GM12878 (cell line): Measurements from ENCODE around the gene OLIG2.

Experiments
- FOXM1 ChIP-seq: IDR thresholded peaks from 2 replicates; pipeline ENCODE4 v1.6.1; 2012; ENCODE audit warnings: low read depth, mild to moderate bottlenecking, inconsistent platforms, low read length, moderate library complexity
- NBN ChIP-seq: fragments of 450-650 bp; IDR thresholded peaks from 2 replicates; pipeline ENCODE4 v1.6.1; 2016
- RFX5 ChIP-seq: IDR thresholded peaks from 2 replicates; pipeline ENCODE4 v1.6.1; 2011; ENCODE audit warnings: low read depth, low read length, improper control_type of control experiment

- no peak for TF ChIP-seq NBN
- TF ChIP-seq RFX5: no peak
- no peak for TF ChIP-seq FOXM1
Observed at GRCh38 chr21:33022828-33023573, 2.7 kb upstream of the OLIG2 start.
